Stimulated activated CD8-positive, alpha-beta memory T cell treated with anti-CD3 and anti-CD28 coated beads, Interleukin-12 subunit alpha, Interleukin-12 subunit beta, amount 100 ng/mL, for 4 hours (primary cell): ENCODE results near the gene EIF4G3.
"Not testable (repeated sequence)": the region's sequence is repeated elsewhere in the genome, so short reads cannot be mapped to it uniquely, and the experiment has no call there.

Experiments used
- DNase-seq: peaks from one replicate; pipeline ENCODE4 v3.0.0-alpha.2; 2020; ENCODE audit warnings: low read depth

Gene EIF4G3

GRCh38 chr1:20935717-20936116 lies 241.0 kb downstream of the EIF4G3 start:
- DNase-seq, result no peak

GRCh38 chr1:20932437-20932977 lies 244.2 kb downstream of the EIF4G3 start:
- no peak for DNase-seq

GRCh38 chr1:20931930-20932436 lies 244.7 kb downstream of the EIF4G3 start:
- no peak for DNase-seq

GRCh38 chr1:20930427-20930826 lies 246.3 kb downstream of the EIF4G3 start:
- no peak for DNase-seq

- DNase-seq, result no peak
Observed at GRCh38 chr1:20928146-20928545, 248.6 kb downstream of the EIF4G3 start.

GRCh38 chr1:20921285-20921684 lies 255.4 kb downstream of the EIF4G3 start:
- no peak for DNase-seq

GRCh38 chr1:20913242-20913641 lies 263.5 kb downstream of the EIF4G3 start:
- DNase-seq, result no peak

GRCh38 chr1:20907526-20907925 lies 269.2 kb downstream of the EIF4G3 start:
- not testable (repeated sequence) for DNase-seq

- no peak for DNase-seq
Observed at GRCh38 chr1:20903437-20903836, 273.3 kb downstream of the EIF4G3 start.

- DNase-seq, result no peak
Observed at GRCh38 chr1:20900056-20900455, 276.6 kb downstream of the EIF4G3 start.

GRCh38 chr1:20899154-20899972 lies 277.3 kb downstream of the EIF4G3 start:
- no peak for DNase-seq

- DNase-seq, result no peak
Observed at GRCh38 chr1:20896826-20897225, 279.9 kb downstream of the EIF4G3 start.

GRCh38 chr1:20893931-20894330 lies 282.8 kb downstream of the EIF4G3 start:
- DNase-seq, result no peak

- no peak for DNase-seq
Observed at GRCh38 chr1:20891091-20891490, 285.6 kb downstream of the EIF4G3 start.

GRCh38 chr1:20887246-20887645 lies 289.5 kb downstream of the EIF4G3 start:
- no peak for DNase-seq

GRCh38 chr1:20885121-20885520 lies 291.6 kb downstream of the EIF4G3 start:
- DNase-seq, result no peak

- DNase-seq, result no peak
Observed at GRCh38 chr1:20884513-20884912, 292.2 kb downstream of the EIF4G3 start.

GRCh38 chr1:20883766-20884165 lies 292.9 kb downstream of the EIF4G3 start:
- DNase-seq, result no peak

GRCh38 chr1:20882837-20883236 lies 293.9 kb downstream of the EIF4G3 start:
- DNase-seq, result no peak

GRCh38 chr1:20878799-20879198 lies 297.9 kb downstream of the EIF4G3 start:
- no peak for DNase-seq

GRCh38 chr1:20875198-20875973 lies 301.3 kb downstream of the EIF4G3 start:
- DNase-seq, result no peak

- no peak for DNase-seq
Observed at GRCh38 chr1:20873311-20873710, 303.4 kb downstream of the EIF4G3 start.

GRCh38 chr1:20871419-20871818 lies 305.3 kb downstream of the EIF4G3 start:
- no peak for DNase-seq
